NCI-H2171 (cell line): ENCODE results near the gene ADGRV1.

ENCODE experiments used
- DNase-seq: peaks from one replicate; lab custom pipeline; 2025; lab: John Stamatoyannopoulos, UW

ADGRV1 gene

DNA sequence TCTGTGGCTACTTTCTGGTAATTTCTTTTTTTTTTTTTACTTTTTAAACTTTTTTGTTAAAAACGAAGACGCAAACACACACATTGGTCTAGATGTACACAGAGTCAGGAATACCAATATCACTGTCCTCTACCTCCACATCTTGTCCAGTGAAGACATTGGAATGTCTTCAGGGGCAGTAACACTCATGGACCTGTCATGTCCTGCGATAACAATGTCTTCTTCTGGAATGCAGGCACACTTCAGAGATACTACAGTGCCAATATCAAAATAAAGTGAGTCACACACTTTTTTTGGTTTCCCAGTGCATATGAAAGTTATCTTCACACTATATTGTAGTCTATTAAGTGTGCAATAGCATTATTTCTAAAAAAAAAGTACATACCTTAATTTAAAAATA lies 648.7 kb downstream of the ADGRV1 start:
- DNase-seq, result no peak

DNA sequence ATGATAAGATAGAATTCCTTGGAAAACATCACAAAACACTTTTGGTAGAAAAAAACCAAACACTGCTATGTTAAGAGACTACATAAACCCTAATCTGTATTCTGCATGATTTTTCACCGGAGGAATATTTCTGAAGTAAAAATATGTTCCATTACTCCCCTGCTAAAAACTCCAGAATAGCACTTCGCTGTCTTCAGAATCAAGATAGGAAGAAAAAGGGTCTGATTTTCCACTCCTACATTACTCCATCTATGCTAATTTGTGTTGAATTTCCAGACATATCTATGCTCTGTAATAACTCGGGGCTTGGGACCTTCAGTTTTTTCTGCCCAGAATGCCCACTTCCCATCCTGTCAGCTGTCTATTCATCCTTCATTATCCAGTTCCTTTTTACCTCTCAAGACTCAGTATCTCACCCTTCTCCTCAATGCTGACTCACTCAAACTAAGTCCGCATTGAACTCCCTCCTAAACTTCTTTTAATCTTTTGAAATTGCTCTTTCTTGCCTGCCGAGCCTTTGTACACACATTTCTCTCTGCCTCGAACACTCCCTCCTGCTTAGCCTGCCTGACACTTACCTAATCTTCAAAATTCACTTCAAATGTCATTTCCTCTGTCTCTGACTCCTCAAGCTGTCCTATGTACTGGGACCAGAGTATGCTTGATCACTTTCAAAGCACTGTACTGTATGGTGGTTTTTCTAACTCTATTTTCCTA lies 653.6 kb downstream of the ADGRV1 start:
- no peak for DNase-seq

DNA sequence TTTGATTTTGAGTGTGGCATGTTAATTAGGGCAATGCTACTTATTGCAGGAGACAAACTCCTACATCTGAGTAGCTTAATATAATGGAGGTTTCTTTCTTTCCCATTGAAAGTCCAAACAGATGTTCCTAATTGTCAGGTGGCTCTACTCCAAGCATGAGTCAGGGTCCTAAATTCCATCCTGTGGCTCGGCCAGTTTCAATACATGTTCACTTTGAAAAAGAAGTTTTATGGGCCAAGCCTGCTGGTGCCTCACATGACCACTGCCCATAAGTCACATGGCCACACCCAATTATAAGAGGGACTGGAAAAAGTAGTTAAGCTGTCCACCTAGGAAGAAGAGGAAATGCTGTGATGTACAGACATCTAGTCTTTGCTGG lies 654.1 kb downstream of the ADGRV1 start:
- no peak for DNase-seq
